NOMO-1 treated with DMSO at 0.1 percent for 48 hours (cell line): ENCODE measurements around the gene DDX53.

Experiments used
- DNase-seq: peaks from one replicate; lab custom pipeline; 2025; ENCODE audit not compliant: unreplicated experiment; lab: John Stamatoyannopoulos, UW

Gene DDX53

GRCh38 chrX:23048806-23049573, 49.2 kb downstream of the DDX53 start:
- DNase-seq, result no peak

- no peak for DNase-seq
These were observed 52.6 kb downstream of the DDX53 start for GRCh38 chrX:23052324-23052723.
